K562 treated with DMSO at 1 percent for 4 hours (cell line): ENCODE data around the gene DNAJC2. TPM values are rescaled to one million over a fixed set of nuclear protein-coding genes. Genes with fewer than 3 reads are reported as not detected.

Experiments
- total RNA-seq: library from RNA; unstranded; fragments of 300-600 nt; gene quantifications from 2 replicates; pipeline ENCODE4 v1.2.3, GENCODE V29; 2022; ENCODE audit not compliant: insufficient read depth

Gene DNAJC2, protein sequence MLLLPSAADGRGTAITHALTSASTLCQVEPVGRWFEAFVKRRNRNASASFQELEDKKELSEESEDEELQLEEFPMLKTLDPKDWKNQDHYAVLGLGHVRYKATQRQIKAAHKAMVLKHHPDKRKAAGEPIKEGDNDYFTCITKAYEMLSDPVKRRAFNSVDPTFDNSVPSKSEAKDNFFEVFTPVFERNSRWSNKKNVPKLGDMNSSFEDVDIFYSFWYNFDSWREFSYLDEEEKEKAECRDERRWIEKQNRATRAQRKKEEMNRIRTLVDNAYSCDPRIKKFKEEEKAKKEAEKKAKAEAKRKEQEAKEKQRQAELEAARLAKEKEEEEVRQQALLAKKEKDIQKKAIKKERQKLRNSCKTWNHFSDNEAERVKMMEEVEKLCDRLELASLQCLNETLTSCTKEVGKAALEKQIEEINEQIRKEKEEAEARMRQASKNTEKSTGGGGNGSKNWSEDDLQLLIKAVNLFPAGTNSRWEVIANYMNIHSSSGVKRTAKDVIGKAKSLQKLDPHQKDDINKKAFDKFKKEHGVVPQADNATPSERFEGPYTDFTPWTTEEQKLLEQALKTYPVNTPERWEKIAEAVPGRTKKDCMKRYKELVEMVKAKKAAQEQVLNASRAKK
- 38.1 and 45.5 TPM in 2 replicates for total RNA-seq

GRCh38 chr7:103344453-103345149 is at the start of gene DNAJC2:
Gene DNAJC2 (minus strand): TSS chr7:103344767. CDS start chr7:103344622, 145 bp downstream.

DNA sequence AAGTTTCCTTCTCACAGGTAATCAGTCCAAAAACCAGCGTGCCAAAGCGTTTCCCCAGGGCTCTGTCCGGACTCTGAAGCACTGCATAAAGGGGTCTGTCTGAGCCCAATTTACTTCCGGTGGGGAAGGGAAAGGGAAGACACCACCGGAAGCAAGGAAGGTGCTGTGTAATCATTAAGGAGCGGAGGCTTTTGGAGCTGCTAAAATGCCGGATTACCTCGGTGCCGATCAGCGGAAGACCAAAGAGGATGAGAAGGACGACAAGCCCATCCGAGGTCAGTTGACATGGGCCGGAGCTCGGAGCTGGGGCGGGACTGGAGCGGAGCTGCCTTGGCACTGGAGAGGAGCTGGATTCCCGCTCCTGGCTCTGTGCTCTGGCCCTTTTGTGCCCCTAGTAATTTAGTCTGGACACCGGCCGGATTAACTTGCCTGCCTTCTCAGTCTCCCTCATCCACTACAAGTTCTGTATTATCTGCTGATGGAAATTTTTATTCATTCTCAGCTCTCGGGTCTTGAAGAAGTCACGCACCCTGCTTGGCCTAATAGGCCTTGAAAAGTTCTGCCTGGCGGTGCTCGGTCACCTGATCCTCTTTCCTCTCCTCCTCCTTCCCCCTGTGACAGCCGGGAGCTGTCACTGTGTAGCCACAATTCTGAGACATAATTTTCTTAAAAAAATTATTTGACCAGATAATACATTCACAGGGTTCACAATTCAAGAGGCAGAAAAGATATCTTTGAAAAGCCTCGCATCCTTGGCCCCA is 3.1 kb upstream of the DNAJC2 start, which contains the start of gene PSMC2:
TSS of gene PSMC2 (plus strand) at position 137 of the 761 bp plus-strand sequence. CDS start at position 206, 69 bp downstream.

DNA sequence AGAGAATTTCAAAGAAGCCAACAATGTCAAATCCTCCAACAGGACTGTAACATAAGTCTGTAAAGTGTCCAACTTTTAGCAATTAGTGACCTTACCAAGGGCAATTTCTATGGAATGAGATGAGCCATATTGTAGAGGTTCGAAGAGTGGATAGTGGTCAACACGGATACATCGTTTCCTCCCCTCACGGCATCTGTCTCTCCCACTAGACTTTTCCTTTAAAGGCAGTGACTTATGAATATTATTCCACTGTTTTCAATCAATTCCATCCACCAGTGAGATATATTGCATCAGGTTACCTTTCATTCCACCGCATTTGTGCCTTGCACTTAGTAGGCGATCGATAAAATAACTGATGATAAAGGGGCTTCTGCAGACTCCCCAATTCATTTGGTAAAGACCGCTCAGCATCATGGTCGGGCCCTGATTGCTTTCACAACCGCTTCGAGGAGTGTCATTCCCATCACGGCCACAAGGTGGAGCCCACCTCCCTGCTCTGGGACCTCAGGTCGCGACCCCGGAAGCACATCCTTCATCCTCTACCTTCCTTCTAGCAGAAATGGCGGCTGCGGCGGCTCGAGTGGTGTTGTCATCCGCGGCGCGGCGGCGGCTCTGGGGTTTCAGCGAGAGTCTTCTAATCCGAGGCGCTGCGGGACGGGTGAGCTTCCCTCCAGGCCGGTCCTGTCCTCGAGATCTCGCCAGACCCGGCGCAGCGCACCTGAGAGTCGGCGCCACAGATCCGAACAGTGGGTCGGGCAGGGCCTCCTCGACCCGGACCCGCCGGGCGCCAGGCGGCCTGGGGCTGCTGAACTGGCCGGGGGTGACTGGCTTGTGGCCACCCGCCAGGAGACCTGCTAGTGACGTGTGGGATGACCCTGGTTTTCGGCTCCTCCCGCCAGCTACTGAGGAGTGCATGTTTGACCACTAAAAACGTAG is 47.4 kb downstream of the DNAJC2 start, which contains the start of gene PMPCB:
TSS of gene PMPCB (plus strand) at position 535 of the 936 bp plus-strand sequence. CDS start at position 560, 25 bp downstream.

Other genes with a start within 250 kb of the DNAJC2 start
- gene NAPEPLD, start 195.7 kb downstream of the DNAJC2 start, total RNA-seq: 3.4 and 5.2 TPM in 2 replicates
- gene PMPCB, start 47.3 kb downstream of the DNAJC2 start, total RNA-seq: 92.7 and 96.7 TPM in 2 replicates
- 249 and 269 TPM in 2 replicates for gene PSMC2, start 2.9 kb upstream of the DNAJC2 start, total RNA-seq
- gene SLC26A5, start 101.4 kb upstream of the DNAJC2 start, total RNA-seq: not detected in 2 replicates